SHP77 treated with DMSO at 0.1 percent for 48 hours (cell line): Measurements from ENCODE around the gene PPP3CA.
"Not testable (repeated sequence)": the region's sequence is repeated elsewhere in the genome, so short reads cannot be mapped to it uniquely, and the experiment has no call there.

ENCODE experiments used
- DNase-seq: peaks from one replicate; lab custom pipeline; 2025; lab: John Stamatoyannopoulos, UW

Gene PPP3CA

DNA sequence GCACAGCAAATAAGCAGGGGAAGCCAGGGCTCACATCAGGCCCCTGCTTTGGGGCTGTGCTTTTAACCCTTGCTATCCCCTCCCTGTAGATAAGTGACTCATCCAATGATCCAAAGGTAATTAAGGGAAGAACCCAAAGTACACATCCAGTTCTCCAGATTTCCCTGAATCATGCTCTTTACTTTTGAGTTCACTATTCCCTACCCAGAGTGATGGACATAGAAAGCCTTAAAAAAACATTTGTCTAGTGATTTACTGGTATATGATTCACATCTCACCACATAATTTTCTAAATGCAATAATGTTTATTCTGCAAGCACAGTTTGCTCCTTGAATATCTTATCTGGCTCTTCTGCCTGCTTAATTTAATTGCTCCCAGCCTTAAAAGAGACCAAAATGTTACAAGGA lies 136.2 kb downstream of the PPP3CA start:
- DNase-seq: no peak

DNA sequence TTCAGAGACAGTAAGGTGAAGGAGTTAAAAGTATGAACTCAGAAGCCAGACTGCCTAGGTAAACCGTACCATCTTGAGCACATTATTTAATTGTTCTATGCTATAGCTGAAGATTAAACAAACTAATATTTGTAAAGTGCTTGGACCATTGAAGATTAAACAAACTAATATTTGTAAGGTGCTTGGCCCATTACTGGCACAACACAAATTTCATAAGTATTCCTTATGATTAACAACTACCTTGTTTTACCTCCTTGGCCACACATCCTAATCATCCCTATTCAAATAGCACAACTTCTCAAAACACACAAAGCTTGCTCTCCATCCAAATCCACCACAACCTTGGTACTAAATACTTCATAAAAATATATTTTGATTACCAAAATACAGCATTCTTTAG lies 137.0 kb downstream of the PPP3CA start:
- DNase-seq: no peak

DNA sequence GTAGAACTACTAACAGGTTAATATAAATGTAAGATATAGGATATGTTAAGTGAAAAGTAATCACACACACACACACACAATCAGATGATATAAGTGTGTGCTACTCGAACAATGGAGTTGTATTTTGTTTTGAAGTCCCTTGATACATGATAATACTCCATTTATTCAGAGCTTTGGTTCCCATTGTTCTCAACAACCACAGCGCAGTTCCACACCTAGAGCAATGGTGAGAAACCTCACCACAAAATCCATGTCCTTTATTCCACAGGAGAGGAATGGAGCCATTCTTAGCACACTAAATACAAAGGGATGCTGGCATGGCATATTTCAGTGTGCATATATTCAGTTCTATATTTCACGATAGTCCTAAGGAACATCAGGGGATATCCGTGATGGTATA lies 139.2 kb downstream of the PPP3CA start:
- DNase-seq: no peak

- no peak for DNase-seq
Measured at GRCh38 chr4:101205916-101206315, 141.4 kb downstream of the PPP3CA start.

DNA sequence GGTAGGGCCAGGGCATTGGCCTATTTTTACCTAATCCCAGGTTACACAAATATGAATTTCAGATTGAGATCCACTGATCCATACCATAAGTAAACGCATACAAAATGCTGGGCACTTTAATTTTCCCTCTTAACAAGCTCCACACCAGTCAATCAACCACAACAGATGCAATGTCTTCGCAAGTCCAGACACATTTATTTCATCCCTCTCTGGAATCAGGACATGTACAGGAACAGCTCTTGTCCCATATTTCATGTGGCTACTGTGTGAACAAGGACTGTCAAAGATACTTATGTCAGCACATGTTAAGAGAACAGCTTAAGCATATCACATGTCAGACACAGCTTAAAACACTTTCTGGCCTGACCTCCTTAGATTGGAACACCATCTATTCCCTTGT lies 145.9 kb downstream of the PPP3CA start:
- peak; percentile 21 for DNase-seq

DNA sequence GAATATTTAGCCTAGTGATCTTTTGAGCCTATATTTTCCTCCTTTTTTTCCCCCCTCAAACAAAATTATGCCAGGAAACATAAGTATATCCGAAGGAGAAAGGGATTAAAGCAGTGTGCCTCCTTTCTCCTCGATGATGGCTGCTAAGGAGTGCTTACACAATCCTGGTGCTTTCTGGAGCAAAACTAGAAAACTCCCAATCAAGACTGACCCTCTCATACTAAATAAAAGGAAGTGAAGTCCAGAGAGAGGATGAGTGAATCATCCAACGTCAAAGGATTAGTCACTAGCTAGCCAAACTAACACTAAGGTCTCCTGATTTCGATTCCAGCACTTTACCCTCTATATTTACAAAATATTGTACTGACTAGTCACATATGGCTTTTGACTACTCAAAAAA lies 146.8 kb downstream of the PPP3CA start:
- DNase-seq: no peak

- no peak for DNase-seq
Measured at GRCh38 chr4:101199507-101200285, 147.6 kb downstream of the PPP3CA start.

GRCh38 chr4:101198682-101199339 lies 148.5 kb downstream of the PPP3CA start:
- DNase-seq: no peak

- no peak for DNase-seq
Measured at GRCh38 chr4:101197350-101197749, 150.0 kb downstream of the PPP3CA start.

GRCh38 chr4:101192244-101192643 lies 155.1 kb downstream of the PPP3CA start:
- no peak for DNase-seq

GRCh38 chr4:101191302-101192098 lies 155.8 kb downstream of the PPP3CA start:
- peak; percentile 13 for DNase-seq

DNA sequence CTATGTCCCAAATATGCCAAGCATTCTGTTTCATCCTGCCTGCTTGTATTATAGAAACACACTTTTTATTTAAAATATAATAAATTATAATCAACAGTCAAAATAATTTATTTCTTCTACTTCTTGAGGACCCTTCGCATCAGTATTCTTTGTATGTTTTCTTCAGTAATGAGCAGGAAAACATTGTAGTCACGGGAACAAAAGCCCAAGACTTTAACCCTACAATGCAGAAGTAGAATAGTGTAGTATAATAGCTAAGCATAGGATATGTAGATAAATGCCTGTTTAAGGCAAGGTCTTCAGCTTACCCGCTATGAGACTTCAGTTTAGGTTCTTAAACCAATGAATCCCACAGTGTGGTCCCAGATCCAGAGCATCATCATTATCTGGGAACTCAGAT lies 156.6 kb downstream of the PPP3CA start:
- DNase-seq: no peak

DNA sequence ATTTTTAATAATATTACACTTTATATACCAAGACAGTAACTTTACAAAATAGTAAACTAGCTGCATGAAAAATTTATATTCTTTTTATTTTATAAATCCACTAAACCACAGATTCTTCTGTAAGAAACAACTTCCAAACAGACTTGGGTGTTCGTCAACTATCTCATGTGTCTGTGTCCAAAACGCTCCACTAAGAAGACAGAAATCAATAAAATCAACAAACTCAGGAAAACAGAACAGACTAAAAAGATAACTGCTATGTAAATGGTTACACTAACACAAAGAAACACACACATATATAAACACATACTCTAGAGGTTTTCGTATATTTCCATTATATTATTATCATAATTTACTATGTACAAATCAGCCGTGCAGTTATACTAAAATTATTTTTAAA lies 158.4 kb downstream of the PPP3CA start:
- no peak for DNase-seq

DNA sequence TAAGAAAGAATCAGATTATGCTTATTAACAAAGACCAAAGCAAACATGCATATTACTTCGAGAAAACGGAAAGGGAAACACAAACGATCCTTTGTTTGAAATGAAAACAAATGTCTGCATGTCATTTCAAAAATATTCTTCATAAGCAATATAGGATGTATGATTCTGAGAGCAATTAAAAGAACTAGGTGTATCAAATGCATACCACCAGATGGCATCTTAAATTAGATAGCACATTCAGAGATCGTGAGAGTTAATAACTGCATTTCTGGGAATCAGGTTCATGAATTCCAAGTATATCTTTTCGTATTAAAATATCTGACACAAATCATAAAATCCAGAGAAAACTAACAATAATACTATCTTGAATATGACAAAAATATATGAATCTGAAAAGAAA lies 159.5 kb downstream of the PPP3CA start:
- no peak for DNase-seq

- no peak for DNase-seq
Measured at GRCh38 chr4:101186567-101187184, 160.7 kb downstream of the PPP3CA start.

GRCh38 chr4:101184668-101185067 lies 162.7 kb downstream of the PPP3CA start:
- no peak for DNase-seq

DNA sequence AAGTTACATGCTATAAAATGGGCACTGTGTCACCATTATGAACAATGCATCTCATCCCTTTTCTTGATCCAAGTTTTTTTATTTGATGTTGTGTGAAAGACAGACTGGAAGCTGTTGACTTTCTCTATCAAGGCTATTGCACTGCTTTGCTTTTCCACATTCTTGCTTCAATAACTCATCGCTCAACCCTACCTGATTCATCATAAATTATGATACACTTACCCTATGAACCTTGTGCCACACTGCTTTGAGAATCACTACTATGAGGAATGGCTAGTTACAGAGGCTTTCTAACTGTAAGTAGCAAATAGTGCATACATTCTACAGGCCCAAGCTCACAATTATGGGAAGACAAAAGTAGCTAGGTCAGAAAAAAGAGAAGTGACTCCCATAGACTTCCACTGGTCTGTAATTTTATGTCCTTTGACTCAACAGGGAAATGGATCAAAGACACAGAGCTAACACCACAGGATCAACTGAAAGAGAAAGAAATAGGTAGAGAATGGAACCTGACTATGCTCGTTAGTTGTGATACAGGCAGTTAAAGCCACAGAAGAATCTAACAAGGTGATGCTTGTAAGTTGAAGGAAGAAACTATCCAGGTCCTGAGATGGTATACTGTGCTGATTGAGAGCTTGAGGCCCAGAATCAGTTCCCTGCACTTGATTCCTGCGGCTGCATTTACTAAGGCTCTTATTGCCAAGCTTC lies 163.5 kb downstream of the PPP3CA start:
- no peak for DNase-seq

DNA sequence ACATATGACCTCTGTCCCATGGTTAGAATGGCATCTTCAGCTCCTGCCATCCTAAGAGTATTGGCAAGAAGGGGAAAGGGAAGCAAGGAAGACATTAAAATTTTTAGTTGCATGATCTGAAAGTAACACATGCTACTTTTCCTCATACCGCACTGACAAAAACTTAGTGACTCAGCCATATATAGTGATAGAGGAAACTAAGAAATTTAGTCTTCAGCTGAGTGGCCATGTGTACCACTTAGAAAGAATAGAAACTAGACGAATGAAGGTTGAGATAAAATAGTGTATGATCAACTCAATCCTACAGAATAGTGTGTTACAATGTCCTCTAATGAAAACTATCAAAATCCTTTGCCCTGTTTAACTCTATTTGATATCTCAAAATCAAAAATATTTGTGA lies 164.1 kb downstream of the PPP3CA start:
- no peak for DNase-seq

GRCh38 chr4:101182688-101183087 lies 164.6 kb downstream of the PPP3CA start:
- DNase-seq: not testable (repeated sequence)

- no peak for DNase-seq
Measured at GRCh38 chr4:101178731-101179130, 168.6 kb downstream of the PPP3CA start.

DNA sequence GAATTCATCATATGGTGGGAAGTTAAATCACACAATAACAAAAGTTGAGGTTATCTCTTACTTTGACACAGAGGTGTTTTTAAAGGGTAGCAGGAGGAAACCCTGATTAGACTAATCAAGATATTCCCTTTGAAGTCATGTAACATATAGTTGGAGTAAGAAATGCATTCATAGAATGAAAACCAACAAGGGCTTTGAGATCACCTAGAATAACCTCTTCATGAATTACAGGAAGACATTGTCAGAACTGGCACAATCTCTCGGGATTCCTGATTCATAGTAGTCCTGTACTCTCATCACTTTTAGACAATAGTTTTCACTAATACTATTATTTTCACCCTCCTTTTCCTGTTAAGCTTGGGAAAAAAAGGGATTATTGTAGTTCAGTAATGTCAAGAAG lies 170.2 kb downstream of the PPP3CA start:
- DNase-seq: no peak
